GM21390 (cell line): ENCODE measurements around the gene CFD.
"Not testable (repeated sequence)": the region's sequence is repeated elsewhere in the genome, so short reads cannot be mapped to it uniquely, and the experiment has no call there.

Experiments used
- ATAC-seq: cut with Tn5 transposase; IDR thresholded peaks from one replicate; pipeline ENCODE4 v1.9.1; 2021; ENCODE audit not compliant: unreplicated experiment

Gene CFD

DNA sequence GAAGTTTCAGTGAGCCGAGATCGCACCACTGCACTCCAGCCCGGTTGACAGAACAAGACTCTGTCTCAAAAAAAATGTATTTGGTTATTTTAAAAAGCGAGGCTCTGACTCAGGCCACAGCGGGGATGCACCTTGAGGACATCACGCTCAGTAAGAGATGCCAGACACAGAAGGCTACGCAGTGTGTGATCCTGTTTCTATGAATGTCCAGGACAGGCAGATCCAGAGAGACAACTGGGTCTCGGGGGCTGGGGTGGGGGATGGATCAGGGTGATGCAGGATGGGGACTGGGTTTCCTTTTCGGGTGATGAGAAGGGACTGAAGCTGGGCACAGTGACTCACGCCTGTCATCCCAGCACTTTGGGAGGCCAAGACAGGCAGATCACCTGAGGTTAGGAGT lies 28.1 kb downstream of the CFD start:
- no peak for ATAC-seq

- no peak for ATAC-seq
Measured at GRCh38 chr19:888581-889385, 29.3 kb downstream of the CFD start.

DNA sequence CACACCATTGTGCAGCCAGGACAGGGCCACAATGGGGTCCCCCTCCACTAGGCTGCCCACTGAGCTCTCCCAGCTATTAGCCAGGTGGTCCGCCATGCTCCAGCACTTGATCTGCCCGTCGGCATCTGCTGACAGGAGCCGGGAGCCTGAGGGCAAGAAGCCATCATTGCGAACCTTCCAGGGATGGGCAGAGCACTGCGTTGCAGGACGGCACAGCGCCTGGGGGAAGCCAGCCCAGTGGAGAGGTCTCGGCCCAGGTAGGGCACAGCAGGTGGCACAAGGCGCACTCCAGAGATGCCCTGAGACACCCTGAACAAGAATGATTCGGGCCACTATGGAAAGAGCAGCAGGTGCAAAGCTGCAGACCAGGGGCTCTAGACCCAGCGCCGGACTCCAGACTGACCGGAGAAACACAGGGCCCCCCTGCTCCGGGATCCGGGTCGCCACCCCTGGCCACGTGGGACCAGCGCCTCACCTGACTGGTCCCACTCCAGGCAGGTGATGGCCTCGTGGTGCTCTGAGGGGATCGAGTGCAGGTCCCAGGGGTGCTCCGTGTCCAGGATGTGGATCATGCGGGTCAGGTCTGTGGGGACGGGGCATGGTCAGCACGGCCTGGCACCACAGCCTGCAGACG lies 30.3 kb downstream of the CFD start:
- no peak for ATAC-seq

GRCh38 chr19:890831-891230 lies 31.4 kb downstream of the CFD start:
- no peak for ATAC-seq

- not testable (repeated sequence) for ATAC-seq
Measured at GRCh38 chr19:891421-892200, 32.1 kb downstream of the CFD start.

GRCh38 chr19:892243-892893 lies 32.9 kb downstream of the CFD start:
- ATAC-seq, result no peak

DNA sequence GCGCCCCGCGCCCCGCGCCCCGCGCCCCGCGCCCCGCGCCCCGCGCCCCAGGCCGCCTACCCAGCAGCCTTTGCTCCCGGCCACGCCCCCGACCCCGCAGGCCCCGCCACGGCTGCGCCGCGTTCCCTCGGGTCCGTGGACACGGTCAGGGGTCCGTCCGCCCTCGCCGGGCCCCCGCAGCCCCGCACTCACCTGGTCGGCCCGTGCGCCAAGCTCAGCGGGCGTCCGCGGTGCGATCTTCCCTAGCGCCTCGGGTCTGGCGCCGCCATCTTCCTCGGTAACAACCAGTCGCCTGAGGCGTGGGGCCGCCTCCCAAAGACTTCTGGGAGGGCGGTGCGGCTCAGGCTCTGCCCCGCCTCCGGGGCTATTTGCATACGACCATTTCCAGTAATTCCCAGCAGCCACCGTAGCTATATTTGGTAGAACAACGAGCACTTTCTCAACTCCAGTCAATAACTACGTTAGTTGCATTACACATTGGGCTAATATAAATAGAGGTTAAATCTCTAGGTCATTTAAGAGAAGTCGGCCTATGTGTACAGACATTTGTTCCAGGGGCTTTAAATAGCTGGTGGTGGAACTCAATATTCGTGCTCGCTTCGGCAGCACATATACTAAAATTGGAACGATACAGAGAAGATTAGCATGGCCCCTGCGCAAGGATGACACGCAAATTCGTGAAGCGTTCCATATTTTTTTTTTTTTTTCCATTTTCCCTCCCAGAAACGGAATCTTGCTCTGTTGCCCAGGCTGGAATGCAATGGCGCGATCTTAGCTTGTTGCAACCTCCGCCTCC lies 33.6 kb downstream of the CFD start, which contains the start of the genes MED16 and RNU6-9:
TSS of gene MED16 (minus strand) at position 294 of the 796 bp plus-strand sequence. CDS start 2,056 bp downstream, outside the sequence.
TSS of gene RNU6-9 (plus strand) at position 591 of the 796 bp plus-strand sequence.
- ATAC-seq, result peak; percentile 76

DNA sequence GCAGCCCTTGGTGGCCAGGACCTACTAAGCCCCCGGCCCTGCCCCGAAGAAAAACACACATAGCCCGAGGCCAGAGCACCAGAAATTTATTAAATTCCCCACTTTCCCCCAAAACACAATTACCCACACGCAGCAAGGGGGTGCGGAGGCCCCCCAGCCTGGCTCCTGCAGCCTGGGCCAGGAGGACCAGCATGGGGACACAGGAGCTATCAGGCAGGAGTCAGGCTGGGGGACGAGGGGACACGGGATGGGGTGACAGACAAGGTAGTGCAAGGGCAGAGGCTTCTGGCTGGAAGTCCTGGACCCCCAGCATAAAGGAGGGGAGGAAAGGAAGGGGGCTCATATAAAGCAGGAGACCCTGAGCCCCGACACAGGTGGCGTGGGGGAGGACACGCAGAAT lies 37.0 kb downstream of the CFD start:
- no peak for ATAC-seq

- no peak for ATAC-seq
Measured at GRCh38 chr19:896999-897398, 37.5 kb downstream of the CFD start.

DNA sequence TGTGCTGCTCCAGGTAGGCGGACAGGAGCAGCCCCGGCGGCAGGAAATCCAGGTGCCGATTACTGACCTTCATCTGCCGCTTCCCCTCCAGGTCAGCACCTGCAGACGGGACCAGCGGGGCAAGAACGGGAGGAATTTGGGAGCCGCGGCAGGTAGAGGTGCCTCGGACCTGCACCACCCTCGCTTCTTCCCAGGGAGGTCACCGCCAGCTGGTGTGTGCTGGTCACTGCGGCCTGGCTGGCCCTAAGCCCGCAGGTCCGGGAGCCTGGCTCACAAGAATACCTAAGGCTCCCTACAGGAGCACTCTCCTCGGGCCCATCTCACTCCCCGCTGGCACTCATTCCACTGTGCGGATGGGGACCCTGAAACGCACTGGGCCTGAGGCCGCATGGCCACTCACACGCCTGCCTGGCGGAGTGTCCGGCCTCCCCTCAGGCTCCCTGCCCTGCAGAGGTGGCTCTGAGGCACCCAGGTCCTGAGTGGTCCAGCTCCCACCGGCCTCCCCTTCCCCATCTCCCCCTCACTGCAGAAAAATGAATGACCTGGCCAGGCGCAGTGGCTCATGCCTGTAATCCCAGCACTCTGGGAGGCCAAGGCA lies 38.1 kb downstream of the CFD start:
- no peak for ATAC-seq

GRCh38 chr19:898663-899062 lies 39.2 kb downstream of the CFD start:
- no peak for ATAC-seq

DNA sequence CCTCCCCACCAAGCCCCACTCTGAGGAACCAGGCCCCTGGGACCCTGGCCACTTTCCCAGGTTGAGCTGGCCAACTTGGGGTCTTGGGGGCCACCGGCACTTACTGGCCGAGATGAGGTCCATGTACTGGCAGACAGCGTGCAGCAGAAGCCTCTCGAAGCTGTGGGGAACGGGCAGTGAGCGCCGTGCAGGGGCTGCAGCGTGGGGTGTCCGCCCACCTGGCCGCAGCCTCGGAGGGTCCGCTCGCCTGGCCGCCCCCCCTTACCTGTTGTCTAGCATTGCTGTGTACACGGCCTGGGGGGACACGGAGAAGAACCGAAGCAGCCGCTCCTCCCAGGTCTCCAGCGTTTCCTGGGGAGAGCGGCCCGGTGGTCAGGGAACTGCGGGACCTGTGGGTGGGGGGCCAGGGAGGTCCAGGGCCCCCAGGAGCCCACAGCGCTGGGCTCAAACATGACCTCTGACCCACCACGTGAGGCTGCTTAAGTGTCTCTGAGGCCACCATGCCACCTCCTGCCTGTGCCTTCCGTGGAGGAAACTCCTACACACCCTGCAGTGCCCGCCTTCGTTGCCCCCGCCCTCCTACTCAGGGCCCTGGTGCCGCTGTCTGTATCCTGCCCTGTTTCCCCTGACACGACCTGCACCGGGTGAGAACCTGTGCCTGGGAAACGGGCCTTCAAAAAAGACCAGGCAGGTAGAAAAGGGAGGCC lies 40.0 kb downstream of the CFD start:
- no peak for ATAC-seq

- ATAC-seq, result no peak
Measured at GRCh38 chr19:900043-900301, 40.5 kb downstream of the CFD start.

- no peak for ATAC-seq
Measured at GRCh38 chr19:900302-901111, 41.0 kb downstream of the CFD start.

- no peak for ATAC-seq
Measured at GRCh38 chr19:901216-902092, 42.0 kb downstream of the CFD start.

DNA sequence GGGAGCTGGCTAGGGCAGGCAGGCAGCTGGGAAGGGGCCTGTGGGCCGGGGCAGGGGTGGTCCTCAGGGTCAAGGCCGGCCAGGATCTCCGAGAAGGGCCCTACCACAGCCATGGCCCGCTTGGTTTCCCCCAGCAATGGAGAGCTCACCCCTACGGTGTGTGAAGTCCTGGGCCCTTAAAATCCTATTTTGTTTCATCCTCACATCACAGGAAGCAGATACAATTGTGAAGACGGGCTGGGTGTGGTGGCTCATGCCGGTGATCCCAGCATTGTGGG lies 42.6 kb downstream of the CFD start:
- ATAC-seq, result no peak

- ATAC-seq, result no peak
Measured at GRCh38 chr19:902446-903226, 43.2 kb downstream of the CFD start.
